ENCODE data around the gene CCNB1IP1. TPM values are rescaled to one million over a fixed set of nuclear protein-coding genes. Genes with fewer than 3 reads are reported as not detected.
"Not testable (repeated sequence)": the region's sequence is repeated elsewhere in the genome, so short reads cannot be mapped to it uniquely, and the experiment has no call there.

CCNB1IP1 gene
- total RNA-seq, 1 donor = 42.7 TPM

- Histone ChIP-seq H3K27ac (ENCODE audit: low read depth, low read length) (no peak overlapping the region), H4K20me1 (ENCODE audit: insufficient read depth, low read length) (peaks cover 3% of the 10 kb centered on the region), H3K4me3 (ENCODE audit: insufficient read depth, low read length) (no peak overlapping the region), H3K79me2 (ENCODE audit: insufficient read depth, low read length) (no peaks in the 10 kb centered on the region), H3K9me3 (ENCODE audit: low read depth, low read length) (no peaks in the 10 kb centered on the region), H3K27me3 (ENCODE audit: insufficient read depth, low read length) (no peaks in the 10 kb centered on the region), H2AFZ (ENCODE audit: low read length) (no peak overlapping the region), H3K4me1 (ENCODE audit: insufficient read depth, low read length) (no peaks in the 10 kb centered on the region), H3K4me2 (ENCODE audit: insufficient read depth, low read length) (no peak overlapping the region), H3K36me3 (ENCODE audit: insufficient read depth, low read length) (peaks cover 85% of the 10 kb centered on the region)
- DNase-seq (ENCODE audit: insufficient read length, low spot score, missing footprints) = no peak
- TF ChIP-seq, protein P1, sequence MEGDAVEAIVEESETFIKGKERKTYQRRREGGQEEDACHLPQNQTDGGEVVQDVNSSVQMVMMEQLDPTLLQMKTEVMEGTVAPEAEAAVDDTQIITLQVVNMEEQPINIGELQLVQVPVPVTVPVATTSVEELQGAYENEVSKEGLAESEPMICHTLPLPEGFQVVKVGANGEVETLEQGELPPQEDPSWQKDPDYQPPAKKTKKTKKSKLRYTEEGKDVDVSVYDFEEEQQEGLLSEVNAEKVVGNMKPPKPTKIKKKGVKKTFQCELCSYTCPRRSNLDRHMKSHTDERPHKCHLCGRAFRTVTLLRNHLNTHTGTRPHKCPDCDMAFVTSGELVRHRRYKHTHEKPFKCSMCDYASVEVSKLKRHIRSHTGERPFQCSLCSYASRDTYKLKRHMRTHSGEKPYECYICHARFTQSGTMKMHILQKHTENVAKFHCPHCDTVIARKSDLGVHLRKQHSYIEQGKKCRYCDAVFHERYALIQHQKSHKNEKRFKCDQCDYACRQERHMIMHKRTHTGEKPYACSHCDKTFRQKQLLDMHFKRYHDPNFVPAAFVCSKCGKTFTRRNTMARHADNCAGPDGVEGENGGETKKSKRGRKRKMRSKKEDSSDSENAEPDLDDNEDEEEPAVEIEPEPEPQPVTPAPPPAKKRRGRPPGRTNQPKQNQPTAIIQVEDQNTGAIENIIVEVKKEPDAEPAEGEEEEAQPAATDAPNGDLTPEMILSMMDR (IDR thresholded peaks at IDR 0.05; ENCODE audit: extremely low read depth, low read depth, low read length) = no peak
Measured at GRCh38 chr14:20372796-20373195, 39.7 kb upstream of the CCNB1IP1 start.

- no peak overlapping the region for H3K4me2 ChIP-seq (ENCODE audit: insufficient read depth, low read length)
- H3K4me1 ChIP-seq (ENCODE audit: insufficient read depth, low read length) = no peaks in the 10 kb centered on the region
- H3K79me2 ChIP-seq (ENCODE audit: insufficient read depth, low read length) = no peaks in the 10 kb centered on the region
- H2AFZ ChIP-seq (ENCODE audit: low read length) = no peak overlapping the region
- TF ChIP-seq, protein P1 (IDR thresholded peaks at IDR 0.05; ENCODE audit: extremely low read depth, low read depth, low read length) = no peak
- H3K9me3 ChIP-seq (ENCODE audit: low read depth, low read length) = no peaks in the 10 kb centered on the region
- no peak overlapping the region for H3K4me3 ChIP-seq (ENCODE audit: insufficient read depth, low read length)
- no peaks in the 10 kb centered on the region for H3K27me3 ChIP-seq (ENCODE audit: insufficient read depth, low read length)
- no peak overlapping the region for H3K27ac ChIP-seq (ENCODE audit: low read depth, low read length)
- H4K20me1 ChIP-seq (ENCODE audit: insufficient read depth, low read length) = peaks cover 3% of the 10 kb centered on the region
- DNase-seq (ENCODE audit: insufficient read length, low spot score, missing footprints) = peak; percentile 30
- H3K36me3 ChIP-seq (ENCODE audit: insufficient read depth, low read length) = peaks cover 53% of the 10 kb centered on the region
Measured at GRCh38 chr14:20365928-20366327, 32.8 kb upstream of the CCNB1IP1 start.

GRCh38 chr14:20358474-20358873 is 25.4 kb upstream of the CCNB1IP1 start:
- H3K79me2 ChIP-seq (ENCODE audit: insufficient read depth, low read length); H3K27ac ChIP-seq (ENCODE audit: low read depth, low read length); H4K20me1 ChIP-seq (ENCODE audit: insufficient read depth, low read length); H3K9me3 ChIP-seq (ENCODE audit: low read depth, low read length); H3K27me3 ChIP-seq (ENCODE audit: insufficient read depth, low read length); H3K4me3 ChIP-seq (ENCODE audit: insufficient read depth, low read length); H2AFZ ChIP-seq (ENCODE audit: low read length); H3K4me1 ChIP-seq (ENCODE audit: insufficient read depth, low read length); DNase-seq (ENCODE audit: insufficient read length, low spot score, missing footprints); H3K4me2 ChIP-seq (ENCODE audit: insufficient read depth, low read length): not testable (repeated sequence)
- peaks cover 55% of the 10 kb centered on the region for H3K36me3 ChIP-seq (ENCODE audit: insufficient read depth, low read length)

DNA sequence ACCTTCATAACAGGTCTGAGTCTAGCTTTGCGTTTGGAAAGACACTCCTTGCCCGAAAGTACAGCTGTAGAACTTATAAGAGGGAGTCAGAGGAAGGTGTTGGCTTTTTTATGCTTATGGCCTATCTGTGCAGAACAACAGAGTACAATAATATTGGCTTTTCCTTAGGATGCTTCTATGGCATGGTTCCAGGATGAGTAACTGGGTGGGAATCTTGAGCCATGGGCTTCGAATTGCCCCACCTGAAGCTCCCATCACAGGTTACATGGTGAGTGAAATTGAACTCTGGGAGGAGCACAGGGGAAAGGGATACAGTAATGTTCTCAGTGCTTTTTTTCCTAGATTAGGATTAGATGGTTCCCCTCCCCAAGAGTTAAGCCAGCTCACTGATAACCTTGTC is 23.3 kb upstream of the CCNB1IP1 start:
- peaks cover 63% of the 10 kb centered on the region for H3K36me3 ChIP-seq (ENCODE audit: insufficient read depth, low read length)
- TF ChIP-seq, protein P1 (IDR thresholded peaks at IDR 0.05; ENCODE audit: extremely low read depth, low read depth, low read length) = no peak
- no peak overlapping the region for H3K4me2 ChIP-seq (ENCODE audit: insufficient read depth, low read length)
- DNase-seq (ENCODE audit: insufficient read length, low spot score, missing footprints) = peak; percentile 43
- H4K20me1 ChIP-seq (ENCODE audit: insufficient read depth, low read length) = no peaks in the 10 kb centered on the region
- H3K27ac ChIP-seq (ENCODE audit: low read depth, low read length) = no peak overlapping the region
- H3K9me3 ChIP-seq (ENCODE audit: low read depth, low read length) = no peaks in the 10 kb centered on the region
- no peak overlapping the region for H2AFZ ChIP-seq (ENCODE audit: low read length)
- no peaks in the 10 kb centered on the region for H3K79me2 ChIP-seq (ENCODE audit: insufficient read depth, low read length)
- H3K4me1 ChIP-seq (ENCODE audit: insufficient read depth, low read length) = no peaks in the 10 kb centered on the region
- no peaks in the 10 kb centered on the region for H3K27me3 ChIP-seq (ENCODE audit: insufficient read depth, low read length)
- no peak overlapping the region for H3K4me3 ChIP-seq (ENCODE audit: insufficient read depth, low read length)
